Activated naive CD4-positive, alpha-beta T cell treated with anti-CD3 and anti-CD28 coated beads for 36 hours (primary cell): Measurements from ENCODE around the gene FOXI3. TPM values are rescaled to one million over a fixed set of nuclear protein-coding genes. Genes with fewer than 3 reads are reported as not detected.
"Not testable (repeated sequence)": the region's sequence is repeated elsewhere in the genome, so short reads cannot be mapped to it uniquely, and the experiment has no call there.

ENCODE experiments used
- CTCF ChIA-PET: fragments of 350-600 bp; sonication (Branson Sonifier 250); formaldehyde crosslinking; loops from one replicate; lab custom pipeline; 2021; ENCODE audit warnings: antibody characterized with exemption; lab: Charles Lee
- DNase-seq: peaks from one replicate; pipeline ENCODE4 v3.0.0-alpha.2; 2020
- H3K27ac Mint-ChIP-seq: one replicate; pipeline ENCODE4 v1.8.0; 2021; ENCODE audit warnings: mild to moderate bottlenecking, mixed read lengths
- H3K27me3 Mint-ChIP-seq: one replicate; pipeline ENCODE4 v1.8.0; 2021; ENCODE audit warnings: low read depth, mixed read lengths
- H3K36me3 Mint-ChIP-seq: one replicate; pipeline ENCODE4 v1.8.0; 2021; ENCODE audit warnings: low read depth, mixed read lengths
- H3K4me1 Mint-ChIP-seq: one replicate; pipeline ENCODE4 v1.8.0; 2021; ENCODE audit warnings: low read depth, mixed read lengths
- H3K4me3 Mint-ChIP-seq: one replicate; pipeline ENCODE4 v1.8.0; 2021; ENCODE audit warnings: mild to moderate bottlenecking, moderate library complexity, mixed read lengths
- H3K9me3 Mint-ChIP-seq: one replicate; pipeline ENCODE4 v1.8.0; 2021; ENCODE audit warnings: mixed read lengths
- intact Hi-C: fragments of 100-400 bp; cut with micrococcal nuclease; formaldehyde crosslinking; loops from one replicate; pipeline ENCODE4 v1.15.1; 2023
- total RNA-seq, 2 experiments: library from RNA; stranded (reverse); gene quantifications; one replicate each; pipeline ENCODE4 v1.2.3, GENCODE V29; 2021

FOXI3 gene
- total RNA-seq, 2 experiments from 2014 or later = not detected

- H3K4me1 Mint-ChIP-seq, H3K36me3 Mint-ChIP-seq, intact Hi-C loops, H3K27me3 Mint-ChIP-seq, H3K27ac Mint-ChIP-seq, H3K9me3 Mint-ChIP-seq, DNase-seq, H3K4me3 Mint-ChIP-seq: not testable (repeated sequence)
- CTCF ChIA-PET = interaction anchor here (0.6 kb wide), 1 partner anchor 522 kb away, joined by 3 read pairs; no protein-coding TSS in a partner anchor
These were observed 33.4 kb downstream of the FOXI3 start for GRCh38 chr2:88419051-88419450.

GRCh38 chr2:88416016-88416663 lies 36.4 kb downstream of the FOXI3 start:
- no peak for DNase-seq
- no peak overlapping the region for H3K27ac Mint-ChIP-seq
- H3K36me3 Mint-ChIP-seq = no peaks in the 10 kb centered on the region
- H3K4me3 Mint-ChIP-seq = no peak overlapping the region
- H3K9me3 Mint-ChIP-seq = no peaks in the 10 kb centered on the region
- H3K4me1 Mint-ChIP-seq = no peaks in the 10 kb centered on the region
- intact Hi-C loops = no loop called here
- CTCF ChIA-PET = interaction anchor here (1.0 kb wide), 1 partner anchor 16 kb away, joined by 3 read pairs; no protein-coding TSS in a partner anchor
- peaks cover 7% of the 10 kb centered on the region for H3K27me3 Mint-ChIP-seq

- H3K4me3 Mint-ChIP-seq, intact Hi-C loops, DNase-seq, H3K27ac Mint-ChIP-seq, CTCF ChIA-PET, H3K27me3 Mint-ChIP-seq, H3K4me1 Mint-ChIP-seq, H3K9me3 Mint-ChIP-seq, H3K36me3 Mint-ChIP-seq: not testable (repeated sequence)
These were observed 43.6 kb downstream of the FOXI3 start for GRCh38 chr2:88408870-88409269.

- Mint-ChIP-seq H3K4me3 (no peak overlapping the region), H3K27ac (no peak overlapping the region), H3K4me1 (no peaks in the 10 kb centered on the region), H3K36me3 (no peaks in the 10 kb centered on the region), H3K27me3 (peaks cover 25% of the 10 kb centered on the region), H3K9me3 (no peaks in the 10 kb centered on the region)
- CTCF ChIA-PET = no interaction called here
- intact Hi-C loops = no loop called here
- no peak for DNase-seq
These were observed 52.3 kb downstream of the FOXI3 start for GRCh38 chr2:88400037-88400767.

- Mint-ChIP-seq H3K9me3 (no peaks in the 10 kb centered on the region), H3K4me1 (no peaks in the 10 kb centered on the region), H3K27ac (no peak overlapping the region), H3K36me3 (no peaks in the 10 kb centered on the region), H3K4me3 (no peak overlapping the region), H3K27me3 (peaks cover 27% of the 10 kb centered on the region)
- no peak for DNase-seq
- CTCF ChIA-PET = no interaction called here
- intact Hi-C loops = no loop called here
These were observed 54.3 kb downstream of the FOXI3 start for GRCh38 chr2:88398180-88398579.

Other genes with a start within 250 kb of the FOXI3 start
- 10 to 100 TPM; 10.0 to 13.7 TPM for gene EIF2AK3, start 174.8 kb upstream of the FOXI3 start, total RNA-seq
- 10 to 100 TPM; 67.3 to 70.0 TPM for gene RPIA, start 239.0 kb upstream of the FOXI3 start, total RNA-seq